Neural crest cell (in vitro differentiated cells): Measurements from ENCODE around the gene NUDT17. TPM values are rescaled to one million over a fixed set of nuclear protein-coding genes. Genes with fewer than 3 reads are reported as not detected.
A peak's percentile ranks its signal among the peaks of the same experiment; 100 is the strongest.

Source experiments
- DNase-seq: peaks from one replicate; pipeline ENCODE4 v3.0.0; 2021; ENCODE audit warnings: low read depth, mixed read lengths, low spot score
- H3K27ac Mint-ChIP-seq: one replicate; pipeline ENCODE4 v1.8.0; 2021; ENCODE audit warnings: mild to moderate bottlenecking, mixed read lengths; ENCODE audit not compliant: unreplicated experiment
- H3K27me3 Mint-ChIP-seq: 2 replicates; pipeline ENCODE4 v1.8.0; 2021; ENCODE audit warnings: low read depth, mild to moderate bottlenecking, mixed read lengths
- H3K36me3 Mint-ChIP-seq: 2 replicates; pipeline ENCODE4 v1.8.0; 2021; ENCODE audit warnings: low read depth, mild to moderate bottlenecking, mixed read lengths
- H3K4me1 Mint-ChIP-seq: 2 replicates; pipeline ENCODE4 v1.8.0; 2021; ENCODE audit warnings: mixed read lengths
- H3K4me3 Mint-ChIP-seq: one replicate; pipeline ENCODE4 v1.8.0; 2021; ENCODE audit warnings: mild to moderate bottlenecking, mixed read lengths
- H3K9me3 Mint-ChIP-seq: 2 replicates; pipeline ENCODE4 v1.8.0; 2021; ENCODE audit warnings: mixed read lengths
- CTCF ChIP-seq: fragments of 200-600 bp; sonication (generic); conservative IDR thresholded peaks from 2 replicates; pipeline ENCODE4 v1.5.0; 2021; ENCODE audit warnings: antibody characterized with exemption, mild to moderate bottlenecking
- total RNA-seq: library from RNA; stranded (reverse); gene quantifications from 2 replicates; pipeline ENCODE4 v1.2.1, GENCODE V29; 2021

The NUDT17 gene
- total RNA-seq, 1 donor from 2014 or later: 4.5 TPM

- no peak for TF ChIP-seq CTCF
- no peak overlapping the region for H3K27ac Mint-ChIP-seq
- no peaks in the 10 kb centered on the region for H3K4me1 Mint-ChIP-seq
- no peaks in the 10 kb centered on the region for H3K9me3 Mint-ChIP-seq
- peaks cover 52% of the 10 kb centered on the region for H3K27me3 Mint-ChIP-seq
- no peak for DNase-seq
- H3K4me3 Mint-ChIP-seq: no peak overlapping the region
- no peaks in the 10 kb centered on the region for H3K36me3 Mint-ChIP-seq
Observed at GRCh38 chr1:145878724-145879123, 33.3 kb downstream of the NUDT17 start.

DNA sequence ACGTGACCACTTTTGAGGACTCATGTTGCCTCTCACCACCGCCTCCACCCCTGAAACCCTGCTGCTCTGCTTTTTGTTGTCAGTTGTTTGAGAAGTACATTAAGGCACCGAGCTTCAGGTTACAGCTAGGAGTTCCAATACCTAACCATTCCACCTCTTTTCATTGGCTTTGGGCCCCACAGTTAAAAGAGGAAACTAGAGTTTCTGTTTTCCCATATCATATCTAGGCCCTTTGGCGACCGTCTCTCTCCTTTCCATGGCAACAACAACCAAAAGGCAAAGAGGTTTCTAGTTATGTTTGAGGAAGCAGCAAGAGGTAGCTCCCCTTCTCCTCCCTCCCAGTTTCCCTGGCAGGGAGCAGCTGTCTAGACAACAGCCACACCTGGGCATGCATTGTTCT, 34.3 kb downstream of the NUDT17 start:
- no peak overlapping the region for H3K27ac Mint-ChIP-seq
- DNase-seq: no peak
- no peak for TF ChIP-seq CTCF
- H3K4me3 Mint-ChIP-seq: no peak overlapping the region
- H3K9me3 Mint-ChIP-seq: no peaks in the 10 kb centered on the region
- H3K4me1 Mint-ChIP-seq: peaks cover under 1% of the 10 kb centered on the region
- peaks cover 60% of the 10 kb centered on the region for H3K27me3 Mint-ChIP-seq
- no peaks in the 10 kb centered on the region for H3K36me3 Mint-ChIP-seq

- no peaks in the 10 kb centered on the region for H3K36me3 Mint-ChIP-seq
- H3K4me1 Mint-ChIP-seq: peaks cover 19% of the 10 kb centered on the region
- no peak for TF ChIP-seq CTCF
- H3K27me3 Mint-ChIP-seq: peaks cover 74% of the 10 kb centered on the region
- no peaks in the 10 kb centered on the region for H3K9me3 Mint-ChIP-seq
- H3K27ac Mint-ChIP-seq: no peak overlapping the region
- DNase-seq: no peak
- H3K4me3 Mint-ChIP-seq: peak overlapping the region; percentile 91
Observed at GRCh38 chr1:145884675-145885074, 39.2 kb downstream of the NUDT17 start.

DNA sequence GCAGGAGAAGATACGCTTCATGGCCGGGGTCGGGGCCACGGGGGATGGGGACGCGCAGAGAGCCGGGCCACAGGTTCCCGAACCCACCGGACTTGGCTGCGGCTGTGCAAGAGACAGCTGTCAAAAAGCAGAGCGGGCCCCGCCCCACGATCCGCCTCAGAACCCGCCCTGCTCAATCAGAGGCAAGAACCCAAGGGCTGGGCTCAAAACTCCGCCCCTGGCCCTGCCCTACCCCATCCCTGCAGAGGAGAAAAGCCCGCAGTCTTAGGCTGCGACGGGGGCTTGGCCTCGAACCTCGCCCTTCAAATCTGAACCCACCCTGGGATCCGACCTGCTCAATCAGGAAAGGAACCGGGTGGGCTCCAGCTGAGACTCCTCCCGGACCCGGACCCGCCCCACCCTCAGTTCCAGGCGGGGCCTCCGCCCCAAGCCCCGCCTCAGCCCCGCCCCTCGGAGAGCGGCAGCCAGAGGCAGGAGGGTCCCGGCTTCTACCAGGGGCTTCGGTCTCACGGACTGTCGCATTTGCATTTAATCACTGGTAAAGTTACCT, 40.4 kb downstream of the NUDT17 start, which contains the start of gene ANKRD35:
TSS of gene ANKRD35 (minus strand) at position 129 of the 550 bp plus-strand sequence. CDS start at position 21, 108 bp downstream.
- TF ChIP-seq CTCF: no peak
- peak within 1 kb of the TSS; percentile 91 for H3K4me3 Mint-ChIP-seq
- H3K27ac Mint-ChIP-seq: no peak within 1 kb of the TSS
- DNase-seq: peak; percentile 73
- H3K4me1 Mint-ChIP-seq: peaks cover 19% of the 10 kb centered on the region
- H3K36me3 Mint-ChIP-seq: no peaks in the 10 kb centered on the region
- peaks cover 63% of the 10 kb centered on the region for H3K27me3 Mint-ChIP-seq
- H3K9me3 Mint-ChIP-seq: no peaks in the 10 kb centered on the region

- peak overlapping the region; percentile 91 for H3K4me3 Mint-ChIP-seq
- H3K9me3 Mint-ChIP-seq: no peaks in the 10 kb centered on the region
- H3K27me3 Mint-ChIP-seq: peaks cover 59% of the 10 kb centered on the region
- no peak for DNase-seq
- no peak for TF ChIP-seq CTCF
- no peak overlapping the region for H3K27ac Mint-ChIP-seq
- H3K4me1 Mint-ChIP-seq: peaks cover 19% of the 10 kb centered on the region
- H3K36me3 Mint-ChIP-seq: no peaks in the 10 kb centered on the region
Observed at GRCh38 chr1:145886390-145886789, 41.0 kb downstream of the NUDT17 start.
